ENCODE data around the gene GPR137B. TPM values are rescaled to one million over a fixed set of nuclear protein-coding genes. Genes with fewer than 3 reads are reported as not detected.

GPR137B gene
- total and polyA plus RNA-seq, 2 of the 4 experiments (the other 2 are of a cell fraction): 4.5 to 12.3 TPM

GRCh38 chr1:236143104-236143948 is 987 bp downstream of the GPR137B start:
- Histone ChIP-seq H4K20me1 (ENCODE audit: insufficient read depth, low read length) (peaks cover 7% of the 10 kb centered on the region), H3K36me3 (ENCODE audit: control insufficient read depth, insufficient read depth, low read length) (0 out of 2 replicates have a peak, but pooled peaks cover 2% of the 10 kb centered on the region), H3K4ac (ENCODE audit: low read depth, low read length) (no peak overlapping the region), H4K8ac (ENCODE audit: low read depth in 2 of 2, low read length in 2 of 2) (no peak overlapping the region; a peak in 1 of 4 replicates), H3K18ac (ENCODE audit: low read depth, low read length) (no peak overlapping the region), H3K56ac (ENCODE audit: extremely low read depth, insufficient read depth, low read length) (no peak overlapping the region), H3K14ac (replicated peaks; ENCODE audit: low read depth, low read length) (no peak overlapping the region), H2BK5ac (ENCODE audit: low read depth, low read length, poor library complexity, severe bottlenecking) (no peak overlapping the region), H2BK15ac (ENCODE audit: low read depth, low read length) (no peak overlapping the region), H2BK20ac (ENCODE audit: low read depth, low read length) (no peak overlapping the region), H3K27ac (ENCODE audit: insufficient read depth, low read length) (0 out of 2 replicates have a peak overlapping the region, but pooled peaks have one; percentile 26), H3K9me3 (ENCODE audit: control insufficient read depth, insufficient read depth, low read length) (no peaks in the 10 kb centered on the region), H2AFZ (replicated peaks; ENCODE audit: low read length, poor library complexity) (peak overlapping the region; percentile 99), H2AK5ac (ENCODE audit: low read depth, low read length) (no peak overlapping the region), H3K9me1 (ENCODE audit: insufficient read depth, low read length) (no peaks in the 10 kb centered on the region), H2BK120ac (ENCODE audit: low read depth, low read length) (no peak overlapping the region), H3K4me3 (ENCODE audit: insufficient read depth, low read depth, low read length) (peak overlapping the region; percentile 78), H3K4me1 (ENCODE audit: control insufficient read depth, insufficient read depth, low read length) (peaks cover 2% of the 10 kb centered on the region; the same call in 1 of the 2 replicates), H3K23ac (ENCODE audit: low read depth, low read length) (no peak overlapping the region), H4K5ac (ENCODE audit: low read depth, low read length) (no peak overlapping the region), H3K27me3 (ENCODE audit: control insufficient read depth, insufficient read depth, low read length) (peaks cover 19% of the 10 kb centered on the region), H4K91ac (ENCODE audit: insufficient read depth, low read depth, low read length) (no peak overlapping the region), H3K79me1 (ENCODE audit: low read depth in 1 of 2, low read length in 2 of 2) (peaks cover 6 to 9% of the 10 kb centered on the region in 2 experiments; a peak in 3 of 4 replicates), H3K4me2 (ENCODE audit: low read depth, low read length) (peak overlapping the region; percentile 93), H3K9ac (ENCODE audit: low read depth, low read length) (peak overlapping the region; percentile 65; the same call in 1 of the 2 replicates), H2AK9ac (replicated peaks; ENCODE audit: low read depth, low read length, poor library complexity) (peak overlapping the region; percentile 79)
- dilution Hi-C loops (cut with HindIII; ENCODE audit: low sequenced_read_pairs, unreplicated experiment): no loop called here
- in situ Hi-C loops (cut with MboI; ENCODE audit: low sequenced_read_pairs): no loop called here
- peak; percentile 72 for DNase-seq
- peak; percentile 57 for ATAC-seq (ENCODE audit: low read depth)
- BruUV-seq (replicated peaks): no TSS peak
- POLR2A ChIA-PET (ENCODE audit: unreplicated experiment): interaction anchor here (0.6 kb wide), 1 partner anchor 360 kb away, joined by 3 read pairs; no protein-coding TSS in a partner anchor
- TF ChIP-seq CEBPB (IDR thresholded peaks at IDR 0.05; ENCODE audit: low read depth, low read length) (peak; percentile 86), USF2 (IDR thresholded peaks at IDR 0.05; ENCODE audit: low read depth, low read length) (no peak), MAFK (IDR thresholded peaks at IDR 0.05; ENCODE audit: low read depth, low read length) (peak; percentile 32)
- TF ChIP-seq, protein P1, sequence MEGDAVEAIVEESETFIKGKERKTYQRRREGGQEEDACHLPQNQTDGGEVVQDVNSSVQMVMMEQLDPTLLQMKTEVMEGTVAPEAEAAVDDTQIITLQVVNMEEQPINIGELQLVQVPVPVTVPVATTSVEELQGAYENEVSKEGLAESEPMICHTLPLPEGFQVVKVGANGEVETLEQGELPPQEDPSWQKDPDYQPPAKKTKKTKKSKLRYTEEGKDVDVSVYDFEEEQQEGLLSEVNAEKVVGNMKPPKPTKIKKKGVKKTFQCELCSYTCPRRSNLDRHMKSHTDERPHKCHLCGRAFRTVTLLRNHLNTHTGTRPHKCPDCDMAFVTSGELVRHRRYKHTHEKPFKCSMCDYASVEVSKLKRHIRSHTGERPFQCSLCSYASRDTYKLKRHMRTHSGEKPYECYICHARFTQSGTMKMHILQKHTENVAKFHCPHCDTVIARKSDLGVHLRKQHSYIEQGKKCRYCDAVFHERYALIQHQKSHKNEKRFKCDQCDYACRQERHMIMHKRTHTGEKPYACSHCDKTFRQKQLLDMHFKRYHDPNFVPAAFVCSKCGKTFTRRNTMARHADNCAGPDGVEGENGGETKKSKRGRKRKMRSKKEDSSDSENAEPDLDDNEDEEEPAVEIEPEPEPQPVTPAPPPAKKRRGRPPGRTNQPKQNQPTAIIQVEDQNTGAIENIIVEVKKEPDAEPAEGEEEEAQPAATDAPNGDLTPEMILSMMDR (conservative IDR thresholded peaks at IDR 0.05; ENCODE audit: low read depth, low read length): no peak
- intact Hi-C loops (cut with micrococcal nuclease): loop anchor here (2.0 kb wide), 1 partner anchor 139 kb away; no protein-coding TSS in a partner anchor
- CTCF ChIA-PET: interaction anchor here (0.6 kb wide), 1 partner anchor 151 kb away, joined by 5 read pairs; no protein-coding TSS in a partner anchor
- WGBS, 2 experiments (ENCODE audit: extremely low coverage in 2 of 2, insufficient read length in 1 of 2): 0% methylated on average over 3 of the region's 39 CpGs; no CpG with 5 or more reads in 1 of the 2 experiments
